Stimulated activated naive CD4-positive, alpha-beta T cell treated with Interleukin-2 at 50 U/mL for 16 hours (primary cell): ENCODE measurements around the gene VSIG10.
"Not testable (repeated sequence)": the region's sequence is repeated elsewhere in the genome, so short reads cannot be mapped to it uniquely, and the experiment has no call there.

Experiments
- DNase-seq: peaks from one replicate; lab custom pipeline; 2025; lab: John Stamatoyannopoulos, UW

Gene VSIG10

DNA sequence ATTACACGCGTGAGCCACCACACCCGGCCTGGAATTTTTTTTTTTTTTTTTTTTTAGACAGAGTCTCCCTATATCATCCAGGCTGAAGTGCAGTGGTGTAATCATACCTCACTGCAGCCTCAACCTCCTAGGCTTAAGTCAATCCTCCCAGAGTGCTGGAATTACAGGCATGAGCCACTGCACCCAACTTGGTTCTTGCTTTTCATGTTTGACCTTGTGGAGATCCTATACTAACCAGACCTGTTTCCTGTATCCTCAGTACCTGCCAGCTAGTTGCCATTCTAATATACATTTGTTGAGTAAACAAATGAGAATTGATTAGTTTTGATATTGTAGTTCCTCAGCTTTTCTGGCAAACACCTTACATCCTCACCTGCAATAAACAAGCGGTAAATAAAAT is 3.2 kb upstream of the VSIG10 start:
- DNase-seq = no peak

DNA sequence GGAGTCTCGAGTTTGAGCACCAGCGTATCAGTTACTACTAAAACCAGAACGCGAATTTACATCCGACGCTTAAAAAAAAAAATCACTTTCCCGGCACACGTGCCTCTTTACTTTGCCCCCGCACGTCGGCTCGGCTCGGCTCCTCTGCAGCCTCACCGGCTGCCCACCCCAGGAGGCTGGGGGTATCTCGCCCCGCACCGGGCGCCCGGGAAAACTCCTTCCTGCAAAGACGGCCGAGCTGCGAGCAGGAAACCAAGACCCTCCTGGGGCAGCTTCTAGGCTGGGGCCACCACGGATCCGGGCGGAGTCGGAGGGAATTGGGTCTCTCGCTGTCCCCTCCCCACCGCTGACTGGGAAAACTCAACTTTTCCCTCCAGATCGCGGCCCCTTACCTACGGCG is 610 bp downstream of the VSIG10 start:
- no peak for DNase-seq

DNA sequence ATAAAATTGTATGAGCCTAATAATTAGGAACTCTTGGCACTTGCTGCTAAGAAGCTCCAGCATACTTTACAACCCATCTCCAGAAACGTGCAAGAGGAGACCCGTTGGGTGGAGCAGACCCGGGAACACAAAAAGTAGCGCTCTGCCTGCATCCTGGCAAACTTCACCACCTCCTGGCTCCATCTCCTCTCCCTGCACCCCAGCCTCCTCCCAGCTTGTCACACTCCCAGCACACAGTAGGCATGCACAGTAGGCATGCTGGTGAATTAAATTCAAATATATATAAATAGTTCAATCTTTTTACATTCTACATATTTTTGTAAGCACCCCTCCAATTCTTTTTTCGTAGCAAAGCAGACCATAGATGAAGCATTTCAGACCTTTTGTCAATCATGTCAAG is 1.2 kb downstream of the VSIG10 start:
- no peak for DNase-seq

DNA sequence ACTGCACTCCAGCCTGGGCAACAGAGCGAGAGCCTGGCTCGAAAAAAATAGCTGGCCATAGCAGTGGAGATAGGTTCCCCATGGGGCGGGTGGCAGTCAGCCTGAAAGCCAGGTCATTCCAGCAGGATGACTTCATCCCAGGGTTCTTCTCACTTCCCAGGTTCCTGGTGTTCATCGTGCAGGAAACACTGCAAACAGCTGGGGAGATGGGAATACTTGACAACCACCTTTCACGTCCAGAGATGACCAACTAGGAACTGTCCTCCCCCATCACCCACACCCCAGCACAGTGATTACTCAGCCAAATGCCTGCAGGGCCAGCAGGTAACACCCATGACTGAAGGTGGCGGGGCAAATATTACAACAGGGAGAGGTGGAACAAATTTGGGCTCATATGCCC is 1.7 kb downstream of the VSIG10 start:
- DNase-seq = no peak

DNA sequence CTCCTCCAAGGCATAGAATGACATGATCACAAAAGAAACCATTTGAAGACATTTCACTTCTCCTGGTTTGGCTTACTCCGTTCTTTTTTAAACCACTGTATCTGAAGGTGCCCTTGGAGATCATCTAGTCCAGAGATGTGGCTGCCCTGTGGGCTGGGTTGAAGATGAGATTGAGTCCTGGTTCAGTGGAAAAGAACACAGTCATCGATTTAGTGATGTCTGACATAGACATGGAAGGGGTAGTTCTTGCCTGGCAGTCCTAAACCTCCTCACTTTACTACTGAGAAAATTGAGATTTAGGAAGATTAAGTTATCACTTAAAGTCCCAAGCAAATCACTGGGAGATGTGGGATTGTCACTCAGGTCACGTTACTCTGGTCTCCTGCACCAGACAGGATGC is 2.8 kb downstream of the VSIG10 start:
- no peak for DNase-seq

DNA sequence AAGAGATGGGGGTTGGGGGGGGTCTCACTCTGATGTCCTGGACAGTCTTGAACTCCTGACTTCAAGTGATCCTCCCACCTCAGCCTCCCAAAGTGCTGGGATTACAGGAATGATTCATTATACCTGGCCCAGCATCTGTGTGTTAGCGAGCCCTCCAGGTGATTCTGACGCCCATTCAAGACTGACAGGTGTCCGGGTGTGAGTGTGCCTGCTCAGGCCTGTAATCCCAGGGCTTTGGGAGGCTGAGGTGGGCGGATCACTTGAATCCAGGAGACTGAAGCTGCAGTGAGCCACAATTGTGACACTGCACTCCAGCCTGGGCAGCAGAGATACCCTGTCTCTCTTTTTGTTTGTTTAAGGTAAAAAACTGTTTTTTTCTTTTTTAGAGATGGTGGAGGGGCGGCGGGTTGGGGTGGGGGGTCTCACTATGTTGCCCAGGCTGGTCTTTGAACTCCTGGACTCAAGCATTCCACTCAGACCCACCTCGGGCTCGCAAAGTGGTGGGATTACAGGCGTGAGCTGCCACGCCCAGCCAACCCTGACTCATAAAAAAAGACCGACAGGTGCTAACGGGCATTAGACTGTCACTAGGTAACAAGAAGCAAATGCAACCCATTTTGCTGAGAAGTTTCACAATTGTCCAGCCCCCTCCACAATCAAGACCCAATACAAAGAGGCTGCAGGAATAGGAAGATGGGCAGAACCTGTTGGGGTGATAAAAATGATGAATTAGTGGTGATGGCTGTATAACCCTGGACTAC is 4.7 kb downstream of the VSIG10 start:
- no peak for DNase-seq

DNA sequence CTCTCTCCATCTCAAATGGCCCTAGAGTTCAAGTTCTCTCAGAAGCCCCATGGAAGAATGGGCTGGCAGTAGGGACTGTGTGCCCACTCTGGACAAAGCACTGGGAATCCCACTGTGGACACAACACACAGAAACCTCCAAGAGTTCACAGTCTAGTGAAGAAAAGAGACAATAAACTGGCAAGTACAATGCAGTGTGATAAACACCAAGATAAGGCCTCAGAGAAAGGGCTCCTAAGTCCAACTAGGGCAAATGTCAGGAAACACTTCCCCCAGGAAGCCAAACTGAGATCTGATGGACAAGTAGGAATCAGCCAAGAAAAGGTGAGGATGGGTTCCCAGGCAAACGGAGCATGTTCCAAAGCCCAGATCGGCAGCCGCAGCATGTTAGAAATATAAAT is 5.4 kb downstream of the VSIG10 start:
- DNase-seq = no peak

DNA sequence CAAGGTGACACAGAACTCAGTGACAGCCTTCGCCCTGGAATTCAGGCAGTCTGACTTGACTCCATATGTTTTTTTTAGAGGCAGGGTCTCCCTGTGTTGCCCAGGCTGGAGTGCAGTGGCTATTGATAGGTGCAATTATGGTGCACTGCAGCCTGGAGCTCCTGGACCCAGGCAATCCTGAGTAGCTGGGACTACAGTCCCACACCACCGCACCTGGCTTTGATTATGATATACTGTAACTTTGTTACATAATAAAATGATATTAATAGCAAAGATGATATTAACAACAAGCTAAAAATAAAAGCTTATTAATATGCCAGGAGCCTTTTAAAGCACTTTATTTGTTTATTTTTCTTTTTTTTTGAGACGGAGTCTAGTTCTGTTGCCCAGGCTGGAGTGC is 9.8 kb downstream of the VSIG10 start:
- DNase-seq = no peak

DNA sequence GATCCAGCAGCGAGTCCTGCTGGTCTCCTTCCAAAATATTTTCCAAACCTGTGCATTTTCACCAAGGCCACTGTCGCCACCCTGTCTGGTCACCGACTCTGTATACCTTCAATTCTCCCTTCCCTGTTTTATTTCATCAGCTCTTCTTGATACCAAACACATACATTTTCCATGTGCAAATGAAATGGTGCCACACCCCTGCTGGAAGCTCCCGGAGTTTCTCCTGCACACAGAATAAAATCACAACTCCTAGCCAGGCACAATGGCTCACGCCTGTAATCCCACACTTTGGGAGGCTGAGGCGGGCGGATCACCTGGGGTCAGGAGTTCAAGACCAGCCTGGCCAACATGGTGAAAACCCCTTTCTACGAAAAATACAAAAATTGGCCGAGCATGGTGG is 14.0 kb downstream of the VSIG10 start:
- DNase-seq = no peak

DNA sequence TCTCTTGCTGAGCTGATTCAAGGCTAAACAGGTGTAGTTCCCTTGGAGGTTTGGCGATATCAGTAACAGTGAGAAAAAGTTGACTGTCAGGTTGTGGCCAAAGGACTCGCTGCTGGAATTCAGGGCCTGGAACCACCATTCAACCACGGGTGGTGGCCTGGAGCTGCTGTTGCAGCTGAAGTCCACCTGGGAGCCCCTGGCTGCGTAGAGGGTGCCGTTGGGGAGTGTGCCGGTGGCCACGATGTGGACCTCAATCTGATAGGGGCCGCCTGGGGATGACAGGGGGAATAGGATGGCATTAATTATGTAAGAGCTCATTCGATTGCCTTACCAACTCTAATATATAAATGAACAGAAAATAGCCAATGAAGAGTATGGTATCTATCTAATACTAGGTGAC is 21.6 kb downstream of the VSIG10 start:
- DNase-seq = no peak

DNA sequence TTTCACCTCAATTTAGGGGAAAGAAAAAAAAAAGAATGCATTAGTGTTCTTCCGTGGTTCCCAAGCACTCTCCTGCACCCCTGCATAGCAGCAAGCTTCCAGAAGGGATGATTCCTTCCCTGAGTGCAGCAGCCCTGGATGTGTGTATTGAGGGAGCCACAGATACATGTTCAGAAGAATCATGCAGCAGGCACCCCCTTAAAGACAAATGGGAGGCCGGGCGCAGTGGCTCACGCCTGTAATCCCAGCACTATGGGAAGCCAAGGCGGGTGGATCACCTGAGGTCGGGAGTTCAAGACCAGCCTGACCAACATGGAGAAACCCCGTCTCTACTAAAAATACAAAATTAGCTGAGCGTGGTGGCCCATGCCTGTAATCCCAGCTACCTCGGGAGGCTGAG is 22.3 kb downstream of the VSIG10 start:
- DNase-seq = not testable (repeated sequence)

DNA sequence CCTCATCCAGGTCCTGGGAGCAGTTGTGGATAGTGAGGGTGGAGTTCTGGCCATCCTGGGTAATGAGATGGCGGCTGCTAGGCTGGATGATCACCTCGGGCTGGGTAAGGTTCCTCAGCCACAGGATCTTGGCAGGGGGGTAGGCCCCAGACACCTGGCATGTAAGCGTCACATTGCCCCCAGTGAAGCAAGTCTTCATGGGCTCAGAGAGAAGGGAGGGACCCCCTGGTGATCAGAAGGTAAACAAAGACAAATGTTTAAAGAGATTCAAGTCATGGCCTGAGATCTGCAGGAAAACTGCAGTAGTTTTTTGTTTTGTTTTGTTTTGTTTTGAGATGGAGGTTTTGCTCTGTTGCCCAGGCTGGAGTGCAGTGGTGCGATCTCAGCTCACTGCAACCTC is 30.0 kb downstream of the VSIG10 start:
- DNase-seq = no peak

DNA sequence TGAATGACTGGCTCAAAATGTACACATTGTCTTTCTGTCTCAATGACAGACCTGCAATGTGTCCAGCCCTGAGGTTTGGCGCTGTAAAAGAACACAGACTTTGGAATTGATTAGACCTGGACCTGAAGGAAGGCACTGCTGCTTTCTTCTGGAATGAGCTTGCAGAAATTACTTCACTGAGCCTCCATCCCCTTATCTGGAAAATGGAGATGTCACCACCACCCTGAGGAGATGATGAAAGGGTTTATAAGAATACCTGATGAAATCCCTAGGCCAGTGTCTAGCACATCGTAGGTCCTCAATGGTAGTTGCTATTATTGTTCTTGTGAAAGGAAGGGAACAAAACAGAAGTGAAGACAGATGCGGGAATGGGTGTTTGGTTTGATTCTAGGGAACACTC is 33.2 kb downstream of the VSIG10 start:
- DNase-seq = no peak

DNA sequence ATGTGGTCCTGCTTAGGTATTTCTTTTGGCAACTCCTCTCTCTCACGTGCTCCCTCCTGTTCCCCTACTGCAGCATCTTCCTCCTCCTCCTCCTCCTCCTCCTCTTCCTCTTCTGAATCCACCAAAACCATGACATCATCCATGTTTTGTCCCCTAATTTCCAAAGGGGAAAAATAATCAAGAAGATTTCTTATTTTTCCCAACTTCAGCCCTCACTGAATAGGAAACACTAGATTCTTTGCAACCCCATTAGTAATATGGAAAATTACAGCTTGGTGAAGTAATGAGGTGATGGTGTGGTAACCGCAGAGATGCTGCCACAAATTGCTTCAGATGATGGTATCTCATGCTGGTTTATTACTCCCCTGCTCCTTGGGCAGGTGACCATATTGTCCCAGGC is 35.4 kb downstream of the VSIG10 start:
- DNase-seq = no peak

DNA sequence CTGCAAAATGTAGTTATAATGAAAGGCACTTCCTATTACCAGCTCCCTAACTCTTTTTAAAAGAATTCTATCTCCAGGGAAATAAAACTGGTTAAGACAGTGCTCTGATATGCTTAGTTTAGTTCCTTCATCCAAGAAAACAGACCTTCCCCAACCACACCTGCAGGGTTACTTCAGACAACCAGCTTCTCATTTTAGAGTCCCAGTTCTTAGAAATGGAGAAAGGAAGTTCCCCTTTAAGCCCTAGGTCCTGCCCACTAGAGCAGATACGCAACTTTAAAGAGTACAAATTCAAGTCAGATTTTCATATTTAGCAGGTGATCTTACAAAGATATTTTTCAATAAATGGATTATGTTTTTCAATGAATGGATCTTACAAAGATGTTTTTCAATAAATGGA is 38.4 kb downstream of the VSIG10 start:
- DNase-seq = no peak

DNA sequence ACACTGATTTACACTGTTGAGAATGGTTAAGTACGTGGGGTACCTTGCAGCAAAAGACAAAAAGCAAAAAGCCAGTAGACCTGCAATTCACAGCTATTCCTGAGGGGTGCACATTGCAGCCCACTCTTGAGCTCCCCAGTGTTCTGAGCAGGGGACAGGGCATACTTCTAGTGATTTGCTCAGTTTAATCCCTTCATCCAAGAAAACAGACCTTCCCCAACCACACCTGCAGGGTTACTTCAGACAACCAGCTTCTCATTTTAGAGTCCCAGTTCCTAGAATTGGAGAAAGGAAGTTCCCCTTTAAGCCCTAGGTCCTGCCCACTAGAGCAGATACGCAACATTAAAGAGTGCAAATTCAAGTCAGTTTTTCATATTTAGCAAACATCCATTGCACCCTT is 39.2 kb downstream of the VSIG10 start:
- DNase-seq = no peak

DNA sequence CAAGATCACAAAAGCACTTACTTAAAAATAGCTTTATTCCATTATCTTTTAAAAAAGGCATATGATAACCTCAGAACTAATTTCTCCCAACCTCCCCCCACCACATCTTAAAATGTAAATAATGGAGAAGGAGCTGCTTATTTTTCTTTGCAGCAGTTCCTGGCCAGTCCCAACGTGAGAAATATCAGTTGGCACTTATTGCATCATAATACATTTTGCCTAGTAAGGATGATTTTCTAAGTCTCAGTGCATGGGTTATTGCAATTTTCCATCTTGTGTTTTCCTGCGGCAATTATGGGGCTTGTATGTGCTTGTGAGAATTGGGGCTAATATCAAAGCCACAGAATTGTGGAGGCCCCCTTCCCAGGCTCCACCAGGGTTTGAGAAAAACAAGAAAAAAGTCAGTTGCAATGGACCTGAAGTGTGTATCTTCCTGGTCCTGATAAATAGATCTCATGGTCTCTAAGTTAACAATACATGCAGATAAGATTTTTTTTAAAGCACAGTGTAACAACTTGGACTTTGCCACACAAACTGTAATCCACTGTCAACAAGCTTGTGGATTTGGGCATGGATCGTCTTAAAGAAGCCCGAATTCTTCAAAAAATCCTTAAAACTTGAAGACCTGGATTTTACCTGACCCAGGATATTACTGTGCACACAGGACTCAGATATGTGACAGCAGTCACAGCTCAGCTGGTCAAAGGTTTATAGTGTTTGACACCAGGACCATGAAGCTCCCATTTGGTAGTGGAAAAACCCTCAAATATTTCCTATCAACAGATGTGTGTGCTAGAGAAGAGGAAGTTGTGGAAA is 40.0 kb downstream of the VSIG10 start:
- DNase-seq = no peak

DNA sequence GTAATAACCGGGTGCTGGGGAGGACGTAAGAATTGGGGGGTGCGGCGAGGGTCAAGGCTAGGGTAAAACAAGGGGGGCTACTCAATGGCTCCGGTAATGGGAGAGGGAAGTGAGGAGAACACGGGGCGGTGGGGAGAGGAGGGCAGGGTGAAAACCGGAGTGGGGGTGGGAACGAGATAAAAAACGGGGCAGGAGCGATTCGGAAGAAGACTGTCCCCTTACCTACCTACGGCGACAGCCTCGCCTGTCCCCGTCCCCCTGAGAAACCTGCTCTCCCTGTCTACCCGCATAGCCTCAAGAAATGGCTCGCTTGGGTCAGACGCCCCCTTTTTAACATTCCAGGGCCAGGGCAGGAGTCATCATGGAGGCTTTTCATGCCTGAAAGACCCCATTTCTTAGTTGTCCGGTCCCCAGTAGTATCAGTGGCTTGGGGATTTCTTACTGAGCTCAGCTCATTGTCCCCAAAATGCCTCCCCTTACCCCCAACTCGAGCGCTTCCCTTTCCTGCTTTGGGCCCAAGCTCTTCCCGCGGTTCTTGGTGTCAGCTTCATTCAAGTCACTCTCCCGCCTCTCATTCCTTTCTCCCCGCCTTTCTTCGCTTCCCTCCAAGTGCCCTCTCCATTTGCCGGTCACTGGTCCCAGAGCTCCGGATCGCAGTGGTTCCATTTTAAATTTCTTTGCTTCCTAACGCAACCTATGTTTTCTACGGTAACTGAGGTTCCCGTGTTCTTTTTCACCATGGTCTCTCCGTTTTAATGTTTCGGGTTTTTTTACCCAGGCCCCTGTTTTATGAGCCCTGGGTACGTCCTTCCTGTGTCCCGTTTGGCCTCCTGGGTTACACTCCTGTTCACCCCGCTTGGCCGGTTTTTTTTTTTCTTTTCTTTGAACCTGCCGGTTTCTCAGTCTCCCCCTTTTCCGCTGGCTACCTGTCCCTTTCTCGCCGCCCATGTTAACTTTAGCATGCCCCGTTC is 41.7 kb downstream of the VSIG10 start:
- peak; percentile 17 for DNase-seq

DNA sequence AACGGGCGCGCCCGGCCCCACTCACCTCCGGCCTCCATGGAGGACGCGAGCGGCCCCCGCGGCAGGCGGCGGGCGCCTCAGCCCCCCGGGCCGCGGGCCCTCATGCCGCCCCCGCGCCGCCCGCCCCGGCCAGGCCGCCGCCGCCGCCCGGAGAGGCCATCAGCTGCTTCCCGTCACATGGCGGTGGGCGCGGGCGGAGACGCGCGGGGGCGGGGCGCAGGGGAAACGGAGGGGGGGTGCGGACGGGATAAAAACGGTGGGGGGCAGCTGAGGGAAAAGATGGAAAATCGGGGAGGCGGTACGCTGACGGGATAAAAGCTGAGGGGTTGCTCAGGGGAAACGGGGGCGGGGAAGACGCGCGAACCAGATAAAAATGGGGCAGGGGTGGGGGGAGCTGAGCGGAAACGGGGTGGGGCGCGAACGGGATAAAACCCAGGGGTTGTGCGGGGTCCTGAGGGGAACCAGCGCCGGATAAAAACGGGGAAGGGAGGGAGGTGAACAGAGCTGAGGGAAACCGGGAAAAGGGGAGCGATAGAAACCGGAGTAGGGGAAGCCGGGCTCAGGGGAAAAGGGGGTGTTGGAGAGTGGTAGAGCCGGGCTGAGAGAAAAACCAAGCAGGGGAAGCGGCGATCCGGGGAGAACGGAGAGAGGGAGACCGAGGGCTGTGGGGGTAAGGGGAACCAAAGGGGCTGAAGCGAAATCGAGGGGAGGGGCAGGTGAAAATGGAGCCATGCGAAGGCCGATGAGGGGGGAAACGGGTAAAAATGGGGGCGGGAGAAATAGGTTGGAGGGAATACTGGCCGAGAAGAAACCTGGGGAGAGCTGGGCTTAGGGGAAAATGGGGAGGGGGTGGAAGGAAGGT is 42.6 kb downstream of the VSIG10 start, which contains the start of gene WSB2:
Gene WSB2, minus strand, starts transcription at position 169 of the 862 bp plus-strand sequence. Its CDS starts 131 bp downstream, at position 38.
- peak; percentile 55 for DNase-seq

DNA sequence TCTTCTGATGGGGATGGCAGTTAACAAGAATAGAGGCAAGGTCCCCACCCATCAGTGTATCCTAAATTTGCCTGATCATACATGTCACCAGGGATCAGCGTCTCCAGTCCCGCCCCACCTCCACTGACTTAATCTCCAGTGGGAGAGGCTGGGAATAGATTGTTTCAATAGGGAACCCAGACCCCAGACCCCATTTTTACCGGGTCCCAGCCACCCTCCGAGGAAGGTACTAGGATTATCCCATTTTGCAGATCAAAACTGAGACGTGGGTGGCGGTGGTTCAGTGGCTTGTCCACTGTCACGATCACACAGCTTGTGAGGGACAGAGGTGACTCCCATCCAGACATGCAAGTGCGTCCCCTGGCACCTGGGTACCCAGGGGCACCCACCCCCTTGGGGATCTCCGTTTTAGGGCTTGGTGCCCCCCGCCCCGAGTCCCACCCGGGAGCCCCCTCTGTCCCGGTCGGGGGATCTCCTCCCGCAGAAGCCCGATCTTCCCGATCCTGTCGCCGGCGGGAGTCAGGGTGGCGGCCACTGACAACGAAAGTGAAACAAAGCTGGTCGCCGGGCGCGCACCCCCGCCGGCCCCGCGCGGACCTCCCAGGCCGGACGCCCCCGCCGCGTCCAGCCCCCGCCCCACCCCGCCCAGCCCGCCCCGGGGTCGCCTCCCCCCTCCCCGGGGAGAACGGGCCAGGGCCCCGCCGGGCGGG is 43.4 kb downstream of the VSIG10 start:
- DNase-seq = peak; percentile 31
